CD14-positive monocyte (primary cell): Measurements from ENCODE around the gene GRIK3. TPM values are rescaled to one million over a fixed set of nuclear protein-coding genes. Genes with fewer than 3 reads are reported as not detected.

ENCODE experiments used
- DNase-seq, 3 donors: peaks; one replicate each; pipeline ENCODE4 v3.0.0-alpha.2; 2011 to 2022
- H2AFZ ChIP-seq: 2 replicates; pipeline ENCODE4 v1.6.0; 2012; ENCODE audit warnings: mild to moderate bottlenecking, low read depth, low read length, inconsistent platforms; ENCODE audit not compliant: insufficient read depth, poor library complexity, severe bottlenecking
- H3K27ac ChIP-seq, 2 donors: 1 replicate in 1 of 2; 2 replicates in 1 of 2; pipeline ENCODE4 v1.5.1; 2012 to 2013; ENCODE audit warnings: low read length in 2 of 2, control low read depth in 1 of 2, inconsistent platforms in 1 of 2, low read depth in 1 of 2, mild to moderate bottlenecking in 1 of 2
- H3K27me3 ChIP-seq, 2 donors: one replicate each; pipeline versions ENCODE4 v1.6.0 to v1.6.1; 2011 to 2013; ENCODE audit warnings: low read length in 2 of 2; ENCODE audit not compliant: control insufficient read depth in 2 of 2, insufficient read depth in 2 of 2
- H3K36me3 ChIP-seq, 2 donors: replicated peaks in 1 of 2; 1 replicate in 1 of 2; 2 replicates in 1 of 2; pipeline versions ENCODE4 v1.5.1 to v1.6.1; 2012 to 2013; ENCODE audit warnings: low read length in 2 of 2, control low read depth in 1 of 2, inconsistent platforms in 1 of 2, mild to moderate bottlenecking in 1 of 2; ENCODE audit not compliant: insufficient read depth in 2 of 2, control insufficient read depth in 1 of 2
- H3K4me1 ChIP-seq, 2 donors: 1 replicate in 1 of 2; 2 replicates in 1 of 2; pipeline versions ENCODE4 v1.5.1 to v1.6.1; 2012 to 2013; ENCODE audit warnings: low read length in 2 of 2, control low read depth in 1 of 2, inconsistent platforms in 1 of 2, mild to moderate bottlenecking in 1 of 2, moderate library complexity in 1 of 2; ENCODE audit not compliant: insufficient read depth in 2 of 2, control insufficient read depth in 1 of 2
- H3K4me2 ChIP-seq: replicated peaks from 2 replicates; pipeline ENCODE3; 2012; ENCODE audit warnings: low read length, moderate library complexity, mild to moderate bottlenecking; ENCODE audit not compliant: poor library complexity, severe bottlenecking; ENCODE audit errors: extremely low read depth
- H3K4me3 ChIP-seq, 3 experiments: fragments of 200-600 bp in 1 of 3; sonication (generic) in 1 of 3; replicated peaks in 1 of 3; 1 replicate in 2 of 3; 2 replicates in 1 of 3; pipeline ENCODE4 v1.5.1; 2011 to 2013; ENCODE audit warnings: low read length in 3 of 3, mild to moderate bottlenecking in 3 of 3, control low read depth in 2 of 3, low read depth in 2 of 3, inconsistent platforms in 1 of 3, moderate library complexity in 1 of 3
- H3K79me2 ChIP-seq: 2 replicates; pipeline ENCODE4 v1.6.0; 2012; ENCODE audit warnings: mild to moderate bottlenecking, control low read depth, inconsistent platforms, low read length, moderate library complexity; ENCODE audit not compliant: insufficient read depth
- H3K9ac ChIP-seq: 2 replicates; pipeline ENCODE4 v1.6.0; 2017; ENCODE audit warnings: low read length, mild to moderate bottlenecking; ENCODE audit not compliant: insufficient read depth, poor library complexity, severe bottlenecking
- H3K9me3 ChIP-seq, 2 donors: replicated peaks in 1 of 2; 1 replicate in 1 of 2; 2 replicates in 1 of 2; pipeline versions ENCODE4 v1.5.1 to v1.6.1; 2012 to 2013; ENCODE audit warnings: low read length in 2 of 2, control low read depth in 1 of 2; ENCODE audit not compliant: control insufficient read depth in 1 of 2, insufficient read depth in 1 of 2
- H4K20me1 ChIP-seq: 2 replicates; pipeline ENCODE4 v1.6.0; 2012; ENCODE audit warnings: mild to moderate bottlenecking, low read length, control low read depth, moderate library complexity; ENCODE audit not compliant: insufficient read depth
- H3K27ac Mint-ChIP-seq, 7 donors: one replicate each; pipeline ENCODE4 v1.8.0; 2020; ENCODE audit warnings: mild to moderate bottlenecking in 7 of 7, mixed read lengths in 7 of 7, moderate library complexity in 6 of 7, inconsistent platforms in 2 of 7
- H3K27me3 Mint-ChIP-seq, 3 donors: one replicate each; pipeline ENCODE4 v1.8.0; 2021 to 2022; ENCODE audit warnings: low read depth in 3 of 3, mild to moderate bottlenecking in 3 of 3, mixed read lengths in 3 of 3, moderate library complexity in 3 of 3, inconsistent platforms in 1 of 3
- H3K36me3 Mint-ChIP-seq, 2 donors: one replicate each; pipeline ENCODE4 v1.8.0; 2020; ENCODE audit warnings: mixed read lengths in 2 of 2, inconsistent platforms in 1 of 2, mild to moderate bottlenecking in 1 of 2
- H3K4me1 Mint-ChIP-seq: one replicate; pipeline ENCODE4 v1.8.0; 2020; ENCODE audit warnings: mild to moderate bottlenecking, mixed read lengths
- H3K4me3 Mint-ChIP-seq, 2 donors: one replicate each; pipeline ENCODE4 v1.8.0; 2020; ENCODE audit warnings: mild to moderate bottlenecking in 2 of 2, mixed read lengths in 2 of 2, moderate library complexity in 1 of 2
- H3K9me3 Mint-ChIP-seq, 7 donors: one replicate each; pipeline ENCODE4 v1.8.0; 2020 to 2022; ENCODE audit warnings: mixed read lengths in 7 of 7, mild to moderate bottlenecking in 6 of 7, moderate library complexity in 6 of 7, inconsistent platforms in 2 of 7
- CTCF ChIP-seq: fragments of 200-600 bp; IDR thresholded peaks from one replicate; pipeline ENCODE4 v1.8.0; 2022; ENCODE audit warnings: antibody characterized with exemption, mild to moderate bottlenecking
- WGBS: methylation state at CpG from one replicate; pipeline ENCODE4 v1.1.5; 2013; ENCODE audit warnings: missing lambda C conversion rate; ENCODE audit not compliant: insufficient coverage; 5-methylcytosine and 5-hydroxymethylcytosine counted together
- intact Hi-C, 2 donors: fragments of 100-400 bp; cut with micrococcal nuclease; formaldehyde crosslinking; loops; one replicate each; pipeline versions ENCODE4 v1.15.0 to v1.15.1; 2023
- polyA plus RNA-seq, 3 donors: library from polyadenylated mRNA; depleted of rRNA in 1 of 3; unstranded in 2 of 3; stranded (reverse) in 1 of 3; fragments of 300-500 nt in 2 of 3; fragments of >200 nt in 1 of 3; fragmentation: Illumina TruSeq in 2 of 3; gene quantifications; 1 replicate in 2 of 3; 2 replicates in 1 of 3; pipeline ENCODE4 v1.2.3, GENCODE V29; 2012 to 2021

The GRIK3 gene
- polyA plus RNA-seq, 3 donors = not detected

DNA sequence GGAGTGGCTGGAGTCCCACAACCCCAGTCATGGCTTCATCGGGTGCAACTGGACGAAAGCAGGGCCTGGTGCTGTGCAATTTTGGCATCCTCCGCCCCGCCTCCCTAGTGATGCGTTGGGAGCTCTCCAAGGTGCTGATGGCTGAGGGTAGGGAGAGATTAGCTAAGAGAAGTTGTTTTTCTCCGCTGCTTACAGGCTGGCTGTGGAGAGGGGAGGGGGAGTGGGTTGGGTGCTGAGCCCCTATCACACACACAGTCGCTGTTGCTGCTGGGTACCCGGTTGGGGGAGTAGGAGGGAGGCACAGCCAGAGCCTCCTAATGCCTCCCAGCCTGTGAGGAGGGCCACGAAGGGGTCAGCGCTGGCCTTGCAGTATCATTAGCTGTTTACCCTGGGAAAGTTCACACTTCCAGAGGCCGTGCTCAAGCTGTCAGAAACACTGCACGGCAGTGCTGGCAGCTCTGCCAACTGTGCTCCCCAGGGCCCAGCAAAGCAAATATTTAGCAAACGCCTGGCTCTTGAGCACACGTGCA is 110.0 kb downstream of the GRIK3 start:
- Mint-ChIP-seq H3K27ac (no peak overlapping the region), H3K4me3 (no peak overlapping the region), H3K4me1 (no peaks in the 10 kb centered on the region), H3K36me3 (no peaks in the 10 kb centered on the region), H3K9me3 (no peaks in the 10 kb centered on the region), H3K27me3 (peaks cover 3 to 5% (median 3%) of the 10 kb centered on the region in 3 donors)
- DNase-seq = no peak
- Histone ChIP-seq H3K9ac (no peak overlapping the region), H3K4me2 (no peak overlapping the region), H2AFZ (no peak overlapping the region), H4K20me1 (no peaks in the 10 kb centered on the region), H3K27ac (no peak overlapping the region), H3K79me2 (no peaks in the 10 kb centered on the region), H3K4me3 (no peak overlapping the region), H3K36me3 (no peaks in the 10 kb centered on the region), H3K27me3 (no peaks in the 10 kb centered on the region), H3K4me1 (no peaks in the 10 kb centered on the region), H3K9me3 (no peaks in the 10 kb centered on the region)
- TF ChIP-seq CTCF = no peak
- intact Hi-C loops = no loop called here
- WGBS = 9% methylated on average over 14 of the region's 14 CpGs

DNA sequence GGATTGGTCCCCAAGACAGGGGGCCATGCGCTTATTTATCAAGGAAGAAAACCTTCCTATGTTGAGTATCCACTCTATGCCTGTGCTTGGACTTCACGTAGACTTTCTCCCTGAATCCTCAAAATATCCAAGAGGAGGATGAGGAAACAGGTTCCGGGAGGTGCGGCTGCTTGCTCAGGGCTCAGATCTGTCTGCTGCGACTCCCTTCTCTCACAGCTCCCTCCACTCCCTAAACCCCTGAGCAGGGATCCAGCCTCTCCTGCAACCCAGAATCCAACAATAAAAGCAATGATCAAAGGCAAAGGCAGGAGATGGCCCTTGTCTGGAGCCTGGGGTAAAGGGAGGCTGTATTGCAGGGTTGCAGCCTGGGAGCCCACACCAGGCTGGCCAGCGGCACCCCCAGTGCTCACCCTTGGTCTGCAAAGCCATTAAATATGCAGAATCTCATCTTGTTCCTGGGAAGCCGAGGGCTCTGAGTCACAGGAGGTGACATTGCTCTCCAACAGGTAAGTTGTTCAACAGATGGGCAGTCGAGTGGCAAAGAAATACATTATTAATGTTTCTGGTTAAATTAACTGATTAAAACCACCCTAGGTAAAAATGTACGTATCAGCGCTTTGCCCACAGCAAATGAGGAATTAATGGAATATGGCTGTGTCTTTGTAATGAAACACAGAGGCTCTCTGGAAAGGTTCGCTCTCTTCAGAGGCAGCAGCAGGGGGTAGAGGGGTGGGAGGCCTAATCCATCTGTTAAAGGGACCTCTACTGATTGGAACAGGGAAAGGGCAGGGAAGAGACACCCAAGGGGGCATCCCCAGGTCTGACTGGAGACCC is 111.5 kb downstream of the GRIK3 start:
- H3K27me3 ChIP-seq = no peaks in the 10 kb centered on the region

More for the DNA sequence above, 111.5 kb downstream of the GRIK3 start:
- WGBS = 31% methylated on average over 7 of the region's 11 CpGs
- no peaks in the 10 kb centered on the region for H3K79me2 ChIP-seq
- no peaks in the 10 kb centered on the region for H3K36me3 Mint-ChIP-seq
- no peaks in the 10 kb centered on the region for H3K9me3 Mint-ChIP-seq
- no peak overlapping the region for H2AFZ ChIP-seq
- H3K4me3 ChIP-seq = no peak overlapping the region
- H4K20me1 ChIP-seq = no peaks in the 10 kb centered on the region
- intact Hi-C loops = no loop called here
- no peaks in the 10 kb centered on the region for H3K36me3 ChIP-seq
- H3K9ac ChIP-seq = no peak overlapping the region
- no peak overlapping the region for H3K4me2 ChIP-seq
- no peak overlapping the region for H3K4me3 Mint-ChIP-seq
- no peak overlapping the region for H3K27ac ChIP-seq
- no peak overlapping the region for H3K27ac Mint-ChIP-seq
- H3K4me1 Mint-ChIP-seq = no peaks in the 10 kb centered on the region
- H3K27me3 Mint-ChIP-seq = peaks cover 3 to 5% (median 3%) of the 10 kb centered on the region in 3 donors
- TF ChIP-seq CTCF = no peak
- no peaks in the 10 kb centered on the region for H3K9me3 ChIP-seq
- DNase-seq = no peak
- no peaks in the 10 kb centered on the region for H3K4me1 ChIP-seq
